Fibroblast of skin of scalp (primary cell): ENCODE measurements around the gene B3GALT5.

Experiments used
- DNase-seq: peaks from one replicate; pipeline ENCODE4 v3.0.0-alpha.2; 2013

The B3GALT5 gene

GRCh38 chr21:39647476-39647875 is 34.7 kb downstream of the B3GALT5 start:
- peak; percentile 87 for DNase-seq

DNA sequence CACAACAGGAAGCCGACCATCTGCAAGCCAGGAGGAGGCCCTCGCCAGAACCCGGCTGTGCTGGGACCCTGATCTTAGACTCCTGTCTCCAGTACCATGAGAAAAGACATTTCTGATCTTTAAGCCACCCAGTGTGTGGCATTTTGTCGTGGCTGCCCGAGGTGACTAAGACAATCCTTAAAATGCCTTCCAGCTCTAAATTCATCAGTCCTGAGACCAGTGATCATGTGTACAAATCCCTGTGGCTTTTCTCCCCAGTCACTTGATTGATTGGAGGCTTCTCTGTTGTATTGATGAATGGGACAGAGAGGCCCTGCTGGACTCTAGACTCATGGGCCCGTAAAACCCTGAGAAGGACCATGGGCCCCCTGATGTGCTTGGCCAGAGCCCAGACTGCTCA is 36.1 kb downstream of the B3GALT5 start:
- no peak for DNase-seq

DNA sequence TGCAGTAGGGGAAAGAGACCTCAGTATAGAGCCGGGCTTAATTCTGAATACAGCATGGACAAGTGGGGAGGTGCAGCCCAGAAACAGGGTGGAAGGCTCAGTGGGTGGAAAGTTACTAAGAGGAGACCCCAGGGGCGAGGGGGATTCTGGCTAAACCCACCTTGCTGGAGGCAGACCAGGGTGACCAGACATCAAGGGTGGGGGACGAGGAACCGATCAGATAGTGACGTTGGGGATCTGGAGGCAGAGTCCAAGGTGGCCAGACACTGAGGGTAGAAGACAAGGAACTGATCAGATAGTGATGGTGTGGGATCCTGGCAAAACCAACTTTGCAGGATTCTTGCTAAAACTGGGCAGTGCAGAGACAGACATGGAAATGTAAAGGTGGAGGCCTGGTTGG is 36.8 kb downstream of the B3GALT5 start:
- DNase-seq, result no peak

- DNase-seq, result no peak
Observed at GRCh38 chr21:39650306-39650705, 37.6 kb downstream of the B3GALT5 start.

DNA sequence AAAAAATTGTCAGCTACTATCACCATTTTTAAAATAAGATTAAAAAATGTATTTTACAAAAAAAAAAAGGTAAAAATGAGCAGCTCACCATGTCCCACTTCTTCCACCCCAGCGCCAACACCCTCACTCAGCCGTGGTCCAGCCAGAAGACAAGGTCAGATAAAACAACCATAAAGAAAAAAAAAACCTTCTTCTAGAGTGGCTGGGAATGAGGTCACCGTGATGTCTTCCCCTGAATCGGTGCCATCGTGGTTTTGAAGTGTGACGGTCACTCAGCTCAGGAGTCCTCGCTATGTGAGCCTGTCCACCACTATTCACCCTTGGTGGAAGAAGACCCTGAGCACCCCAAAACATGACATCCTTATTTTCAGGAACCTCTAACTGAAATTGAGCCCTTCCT is 38.1 kb downstream of the B3GALT5 start:
- DNase-seq, result no peak

GRCh38 chr21:39651206-39651605 is 38.5 kb downstream of the B3GALT5 start:
- DNase-seq, result peak; percentile 89

- no peak for DNase-seq
Observed at GRCh38 chr21:39654951-39655350, 42.2 kb downstream of the B3GALT5 start.

DNA sequence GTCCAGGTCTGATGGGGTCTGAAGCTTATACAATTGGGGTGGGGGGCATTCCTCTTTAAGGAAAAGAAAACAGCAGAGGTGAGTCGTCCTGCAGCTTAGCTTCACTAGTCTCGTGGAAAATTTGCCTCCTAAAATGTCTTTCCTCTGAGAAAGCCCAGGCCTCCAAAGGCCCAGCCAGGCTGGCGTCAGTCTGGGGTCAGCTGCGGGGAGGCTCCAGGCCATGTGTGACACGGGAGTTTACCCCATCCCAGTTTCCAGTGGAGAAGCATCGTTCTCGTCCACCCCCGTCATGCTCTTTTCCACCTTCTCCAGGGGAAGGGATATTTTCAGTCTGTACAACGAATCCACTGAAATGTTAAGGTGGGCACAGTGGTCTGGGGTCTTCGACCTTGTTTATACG is 42.8 kb downstream of the B3GALT5 start:
- DNase-seq, result no peak

GRCh38 chr21:39656209-39656608 is 43.5 kb downstream of the B3GALT5 start:
- no peak for DNase-seq

GRCh38 chr21:39657091-39657689 is 44.5 kb downstream of the B3GALT5 start:
- no peak for DNase-seq

DNA sequence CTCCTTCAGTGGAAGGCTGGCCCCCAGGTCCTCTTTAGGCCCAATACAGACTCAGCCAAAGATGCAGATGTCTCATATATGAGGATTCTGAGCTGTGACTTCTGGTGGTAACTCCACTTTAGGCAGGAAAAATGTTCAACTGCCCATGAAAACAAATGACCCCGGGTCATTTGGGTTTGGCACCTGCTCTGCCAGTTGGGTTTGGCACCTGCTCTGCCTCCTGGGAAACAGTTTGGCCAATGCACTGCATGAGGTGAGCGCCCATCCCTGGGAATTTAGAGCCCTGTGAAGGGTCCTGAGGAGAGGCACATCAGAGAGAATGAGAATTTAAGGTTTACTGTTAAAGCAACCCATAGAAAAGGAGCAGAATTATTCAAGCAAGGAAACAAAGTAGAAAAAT is 45.3 kb downstream of the B3GALT5 start:
- no peak for DNase-seq

DNA sequence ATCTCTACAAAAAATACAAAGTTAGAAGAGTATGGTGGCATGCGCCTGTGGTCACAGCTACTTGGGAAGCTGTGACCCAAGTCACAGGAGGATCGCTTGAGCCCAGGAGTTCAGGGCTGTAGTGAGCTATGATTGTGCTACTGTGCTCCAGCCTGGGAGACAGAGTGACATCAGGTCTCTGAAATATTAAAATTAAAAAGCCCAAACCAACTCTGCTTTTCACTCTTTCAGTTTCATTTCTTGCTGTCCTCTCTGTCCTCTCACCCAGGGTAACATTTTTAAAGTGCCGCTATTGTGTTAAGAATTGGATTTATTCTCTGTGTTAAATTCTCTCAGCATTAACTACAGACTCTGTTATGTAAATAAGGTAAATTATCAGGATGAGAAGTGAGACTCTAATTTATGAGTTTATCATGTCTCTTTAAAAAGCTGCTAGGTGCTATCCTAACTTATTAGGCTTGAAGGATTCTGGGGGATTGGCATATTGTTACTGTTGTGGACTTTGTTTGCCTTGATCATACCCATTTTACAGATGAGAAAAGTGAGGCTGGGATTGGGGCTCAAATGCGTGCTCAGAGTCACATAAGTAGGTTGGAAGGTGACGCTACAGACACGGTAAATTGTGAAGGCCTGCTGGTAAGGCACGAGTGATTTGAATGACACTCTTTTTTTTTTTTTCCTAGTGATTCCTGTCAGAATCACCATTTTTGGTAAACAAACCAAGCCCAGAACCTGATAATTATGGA is 46.5 kb downstream of the B3GALT5 start:
- no peak for DNase-seq

DNA sequence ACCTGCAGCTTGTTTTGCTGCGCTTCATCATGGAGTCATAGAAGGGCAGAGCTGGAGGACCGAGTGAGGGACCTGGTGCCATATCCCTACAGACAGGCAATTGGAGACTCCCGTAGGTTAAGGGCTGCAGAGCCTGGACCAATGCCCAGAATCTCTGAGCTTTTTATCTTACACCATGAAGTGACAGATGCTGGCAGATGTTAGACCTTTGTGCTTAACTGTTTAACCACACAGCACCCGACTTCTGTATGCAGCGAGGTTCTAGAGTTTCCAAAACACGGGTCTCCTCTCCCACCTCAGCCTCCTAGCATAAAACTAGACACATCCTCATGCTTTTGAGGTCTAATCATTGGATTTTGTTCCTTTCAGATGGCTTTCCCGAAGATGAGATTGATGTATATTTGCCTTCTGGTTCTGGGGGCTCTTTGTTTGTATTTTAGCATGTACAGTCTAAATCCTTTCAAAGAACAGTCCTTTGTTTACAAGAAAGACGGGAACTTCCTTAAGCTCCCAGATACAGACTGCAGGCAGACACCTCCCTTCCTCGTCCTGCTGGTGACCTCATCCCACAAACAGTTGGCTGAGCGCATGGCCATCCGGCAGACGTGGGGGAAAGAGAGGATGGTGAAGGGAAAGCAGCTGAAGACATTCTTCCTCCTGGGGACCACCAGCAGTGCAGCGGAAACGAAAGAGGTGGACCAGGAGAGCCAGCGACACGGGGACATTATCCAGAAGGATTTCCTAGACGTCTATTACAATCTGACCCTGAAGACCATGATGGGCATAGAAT is 47.6 kb downstream of the B3GALT5 start:
- DNase-seq, result peak; percentile 88

- DNase-seq, result no peak
Observed at GRCh38 chr21:39661121-39661520, 48.4 kb downstream of the B3GALT5 start.

DNA sequence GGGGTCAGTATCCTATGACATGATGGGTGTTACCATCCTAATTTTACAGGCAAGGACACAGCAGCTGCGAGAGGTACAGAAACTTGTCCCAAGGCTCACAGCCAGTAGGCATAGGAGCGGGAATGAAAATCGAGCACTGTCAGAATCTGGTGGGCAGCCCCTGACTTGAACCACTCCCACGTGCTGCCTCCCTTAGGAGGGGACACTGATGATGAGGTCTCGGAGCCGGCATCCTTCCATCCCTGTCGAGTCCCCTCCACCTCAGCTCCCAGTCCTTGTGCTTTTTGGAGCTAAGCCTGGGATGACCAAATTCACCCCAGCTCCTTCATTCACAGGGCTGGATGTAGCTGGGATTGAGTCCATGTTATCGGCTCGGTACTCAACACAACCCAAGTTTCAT is 49.0 kb downstream of the B3GALT5 start:
- no peak for DNase-seq

- DNase-seq, result no peak
Observed at GRCh38 chr21:39662411-39662953, 49.7 kb downstream of the B3GALT5 start.

- DNase-seq, result no peak
Observed at GRCh38 chr21:39663066-39663465, 50.3 kb downstream of the B3GALT5 start.

GRCh38 chr21:39663742-39664492 is 51.2 kb downstream of the B3GALT5 start:
- no peak for DNase-seq

GRCh38 chr21:39664586-39664985 is 51.8 kb downstream of the B3GALT5 start:
- no peak for DNase-seq

GRCh38 chr21:39666026-39666425 is 53.3 kb downstream of the B3GALT5 start:
- no peak for DNase-seq

DNA sequence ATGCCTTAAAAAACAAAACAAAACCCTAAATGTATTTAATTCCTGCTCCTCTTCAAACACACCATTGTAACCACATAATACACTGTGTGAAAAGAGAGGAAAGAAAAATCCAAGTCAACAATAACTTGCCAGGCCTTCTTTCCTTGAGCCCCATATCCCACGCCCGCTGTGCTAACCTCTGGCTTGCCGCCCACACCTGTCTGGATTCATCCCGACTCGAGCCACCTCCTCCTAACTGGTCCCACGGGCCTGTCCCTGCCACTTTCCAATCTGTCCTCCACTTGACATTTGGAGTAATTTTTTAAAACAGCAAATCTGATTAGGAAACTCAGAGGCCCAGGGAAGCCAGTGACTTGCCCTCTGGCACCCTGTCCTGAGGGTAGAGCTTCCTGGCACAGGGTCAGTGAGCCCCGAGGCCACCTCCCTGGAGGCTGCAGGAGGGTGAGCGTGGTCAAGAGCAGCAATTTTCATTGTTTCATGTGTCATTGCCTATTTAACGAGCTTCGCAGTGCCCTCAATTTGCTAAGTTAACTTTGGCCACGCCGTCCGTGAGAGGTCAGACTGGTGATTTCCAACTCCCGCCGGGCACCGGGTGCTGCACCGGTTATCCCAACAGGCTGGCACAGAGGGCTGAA is 54.1 kb downstream of the B3GALT5 start:
- no peak for DNase-seq

DNA sequence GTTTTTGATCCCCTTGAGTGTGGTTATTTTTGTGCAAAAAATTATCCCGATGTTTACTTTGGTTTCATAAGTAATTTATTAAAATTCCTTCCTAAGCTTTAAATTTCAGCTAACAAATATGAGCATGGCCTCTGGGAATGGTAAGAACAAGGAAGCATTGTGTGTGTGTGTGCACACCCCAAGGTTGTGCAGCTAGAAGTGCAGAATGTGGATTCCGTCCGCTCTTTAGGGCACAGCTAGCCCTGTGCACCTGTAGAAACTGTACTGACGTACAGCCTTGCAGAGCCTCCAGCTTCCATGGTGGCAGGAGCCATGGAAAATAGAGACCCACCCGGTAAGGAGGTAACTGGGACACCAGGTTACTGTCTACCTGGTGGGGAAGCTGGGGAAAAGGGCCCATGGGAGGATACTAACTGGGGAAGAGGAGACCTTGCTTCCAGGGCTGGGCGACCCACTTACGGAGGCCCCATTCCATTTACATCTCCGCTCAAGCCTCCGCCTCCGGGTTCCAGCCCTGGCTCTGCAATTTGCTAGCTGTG is 54.7 kb downstream of the B3GALT5 start:
- DNase-seq, result no peak
